ENCODE measurements around the gene ANGPTL8. TPM values are rescaled to one million over a fixed set of nuclear protein-coding genes. Genes with fewer than 3 reads are reported as not detected.

The ANGPTL8 gene
- total RNA-seq, 1 donor from 2014 or later: not detected

DNA sequence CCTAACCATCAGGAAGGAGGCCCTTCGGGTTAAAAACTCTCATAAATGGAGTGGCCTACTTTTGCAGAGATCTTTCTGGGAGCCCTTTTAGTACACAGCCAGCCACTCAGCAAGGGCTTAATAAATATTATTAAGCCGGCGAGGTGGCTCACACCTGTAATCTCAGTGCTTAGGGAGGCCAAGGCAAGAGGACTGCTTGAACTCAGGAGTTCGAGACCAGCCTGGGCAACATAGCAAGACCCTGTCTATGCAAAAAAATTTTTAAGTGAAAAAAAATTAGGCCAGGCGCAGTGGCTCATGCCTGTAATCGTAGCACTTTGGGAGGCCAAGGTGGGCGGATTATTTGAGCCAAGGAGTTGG lies 41.3 kb upstream of the ANGPTL8 start:
- Mint-ChIP-seq H3K9me3 (no peaks in the 10 kb centered on the region), H3K27ac (ENCODE audit: unreplicated experiment) (no peak overlapping the region), H3K4me3 (peak overlapping the region; percentile 88), H3K36me3 (ENCODE audit: low read depth) (peaks cover 2% of the 10 kb centered on the region), H3K27me3 (ENCODE audit: low read depth) (no peaks in the 10 kb centered on the region), H3K4me1 (peaks cover 9% of the 10 kb centered on the region)
- TF ChIP-seq, protein P1, sequence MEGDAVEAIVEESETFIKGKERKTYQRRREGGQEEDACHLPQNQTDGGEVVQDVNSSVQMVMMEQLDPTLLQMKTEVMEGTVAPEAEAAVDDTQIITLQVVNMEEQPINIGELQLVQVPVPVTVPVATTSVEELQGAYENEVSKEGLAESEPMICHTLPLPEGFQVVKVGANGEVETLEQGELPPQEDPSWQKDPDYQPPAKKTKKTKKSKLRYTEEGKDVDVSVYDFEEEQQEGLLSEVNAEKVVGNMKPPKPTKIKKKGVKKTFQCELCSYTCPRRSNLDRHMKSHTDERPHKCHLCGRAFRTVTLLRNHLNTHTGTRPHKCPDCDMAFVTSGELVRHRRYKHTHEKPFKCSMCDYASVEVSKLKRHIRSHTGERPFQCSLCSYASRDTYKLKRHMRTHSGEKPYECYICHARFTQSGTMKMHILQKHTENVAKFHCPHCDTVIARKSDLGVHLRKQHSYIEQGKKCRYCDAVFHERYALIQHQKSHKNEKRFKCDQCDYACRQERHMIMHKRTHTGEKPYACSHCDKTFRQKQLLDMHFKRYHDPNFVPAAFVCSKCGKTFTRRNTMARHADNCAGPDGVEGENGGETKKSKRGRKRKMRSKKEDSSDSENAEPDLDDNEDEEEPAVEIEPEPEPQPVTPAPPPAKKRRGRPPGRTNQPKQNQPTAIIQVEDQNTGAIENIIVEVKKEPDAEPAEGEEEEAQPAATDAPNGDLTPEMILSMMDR (conservative IDR thresholded peaks at IDR 0.05): no peak
- no peak for DNase-seq (ENCODE audit: low read depth, low spot score)

DNA sequence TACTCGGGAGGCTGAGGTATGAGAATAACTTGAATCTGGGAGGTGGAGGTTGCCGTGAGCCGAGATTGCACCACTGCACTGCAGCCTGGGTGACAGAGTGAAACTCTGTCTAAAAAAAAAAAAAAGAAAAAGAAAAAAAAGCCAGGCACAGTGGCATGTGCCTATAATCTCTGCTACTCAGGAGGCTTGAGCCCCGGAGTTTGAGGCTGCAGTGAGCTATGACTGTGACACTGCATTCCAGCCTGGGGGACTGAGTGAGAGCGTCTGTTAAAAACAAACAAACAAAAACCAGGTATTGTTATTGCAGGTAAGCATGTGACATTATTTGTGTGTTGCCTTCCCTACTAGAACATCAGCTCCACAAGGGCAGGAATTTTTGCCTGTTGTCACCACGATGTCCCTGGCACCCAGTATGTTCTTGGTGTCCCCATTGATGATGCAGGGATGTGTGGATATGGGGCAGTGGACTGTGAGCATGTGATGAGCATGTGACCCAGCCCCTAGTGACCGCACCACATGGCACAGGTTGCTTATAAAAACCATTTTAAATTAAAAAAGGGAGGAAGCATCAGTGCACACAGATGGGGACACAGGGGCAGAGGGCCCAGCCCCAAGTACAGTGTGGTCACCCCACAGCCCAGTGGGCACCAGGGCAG lies 40.5 kb upstream of the ANGPTL8 start:
- no peaks in the 10 kb centered on the region for H3K9me3 Mint-ChIP-seq
- peaks cover 9% of the 10 kb centered on the region for H3K4me1 Mint-ChIP-seq
- H3K27ac Mint-ChIP-seq (ENCODE audit: unreplicated experiment): no peak overlapping the region
- peaks cover 2% of the 10 kb centered on the region for H3K36me3 Mint-ChIP-seq (ENCODE audit: low read depth)
- peak overlapping the region; percentile 69 for H3K4me3 Mint-ChIP-seq
- TF ChIP-seq, protein P1 (conservative IDR thresholded peaks at IDR 0.05): no peak
- no peaks in the 10 kb centered on the region for H3K27me3 Mint-ChIP-seq (ENCODE audit: low read depth)
- no peak for DNase-seq (ENCODE audit: low read depth, low spot score)

DNA sequence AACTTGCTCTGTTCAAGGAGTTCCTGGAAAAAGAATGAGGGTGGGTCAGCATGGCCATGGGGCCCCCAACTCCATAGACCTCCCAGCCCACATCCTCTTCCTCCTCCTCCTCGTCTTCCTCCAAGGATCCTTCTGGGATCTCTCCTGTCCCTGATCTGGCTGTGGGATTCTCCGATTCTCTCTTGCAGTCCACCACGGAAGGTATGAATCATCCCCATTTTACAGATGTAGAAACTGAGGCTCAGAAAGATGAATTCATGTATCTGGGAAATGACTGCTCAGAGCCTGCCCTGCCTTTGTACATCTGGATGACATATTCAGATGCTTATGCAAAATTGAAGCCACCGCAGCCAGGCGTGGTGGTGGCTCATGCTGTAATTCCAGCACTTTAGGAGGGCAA lies 39.9 kb upstream of the ANGPTL8 start:
- no peak overlapping the region for H3K27ac Mint-ChIP-seq (ENCODE audit: unreplicated experiment)
- H3K27me3 Mint-ChIP-seq (ENCODE audit: low read depth): no peaks in the 10 kb centered on the region
- peaks cover 9% of the 10 kb centered on the region for H3K4me1 Mint-ChIP-seq
- H3K4me3 Mint-ChIP-seq: peak overlapping the region; percentile 67
- H3K36me3 Mint-ChIP-seq (ENCODE audit: low read depth): peaks cover 2% of the 10 kb centered on the region
- TF ChIP-seq, protein P1 (conservative IDR thresholded peaks at IDR 0.05): no peak
- H3K9me3 Mint-ChIP-seq: no peaks in the 10 kb centered on the region
- DNase-seq (ENCODE audit: low read depth, low spot score): no peak

DNA sequence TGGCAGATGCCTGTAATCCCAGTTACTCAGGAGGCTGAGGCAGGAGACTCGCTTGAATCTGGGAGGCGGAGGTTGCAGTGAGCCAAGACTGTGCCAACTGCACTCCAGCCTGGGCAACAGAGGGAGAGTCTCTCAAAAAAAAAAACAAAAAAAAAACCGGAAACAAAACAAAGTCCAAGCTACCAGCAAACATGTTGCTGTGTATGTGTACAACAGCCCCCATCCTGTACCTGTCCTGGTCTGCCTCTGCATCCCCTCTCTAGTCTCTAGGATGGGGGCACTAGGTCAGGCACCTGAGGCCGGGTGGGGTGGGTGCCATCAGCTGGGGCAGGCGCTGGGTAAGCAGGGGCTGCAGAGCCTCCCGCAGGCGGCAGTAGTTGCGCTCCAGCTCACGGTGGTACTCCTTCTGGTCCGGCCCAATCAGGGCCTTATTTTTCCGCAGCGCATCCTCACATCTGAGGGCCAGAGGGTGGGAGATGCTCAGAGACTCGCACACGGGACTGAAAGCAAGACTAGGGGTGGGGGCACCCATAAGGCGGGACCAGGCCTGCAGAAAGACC lies 39.3 kb upstream of the ANGPTL8 start:
- H3K27me3 Mint-ChIP-seq (ENCODE audit: low read depth): no peaks in the 10 kb centered on the region
- no peaks in the 10 kb centered on the region for H3K9me3 Mint-ChIP-seq
- no peak for DNase-seq (ENCODE audit: low read depth, low spot score)

DNA sequence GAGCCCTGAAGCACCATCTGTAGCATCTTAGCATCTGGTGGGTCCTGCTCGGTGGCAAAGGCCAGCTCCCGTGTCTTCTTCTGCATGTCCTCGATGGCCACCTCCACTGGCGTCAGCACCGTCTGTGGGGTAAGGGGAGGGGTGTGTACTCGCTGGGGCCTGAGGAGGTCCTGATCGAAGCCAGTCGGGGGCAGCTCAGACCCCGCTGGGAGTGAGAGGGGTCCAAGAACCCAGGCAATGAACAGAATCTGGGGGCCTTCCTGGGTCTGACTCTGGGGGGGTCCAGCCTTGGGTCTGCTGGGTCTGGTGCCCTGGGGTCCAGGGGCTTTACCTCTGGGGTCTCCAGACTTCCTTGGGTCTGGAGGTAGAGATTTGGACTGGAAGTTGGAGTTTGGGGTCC lies 38.5 kb upstream of the ANGPTL8 start:
- Mint-ChIP-seq H3K4me3 (no peak overlapping the region), H3K27me3 (ENCODE audit: low read depth) (no peaks in the 10 kb centered on the region), H3K27ac (ENCODE audit: unreplicated experiment) (peak overlapping the region; percentile 43), H3K36me3 (ENCODE audit: low read depth) (no peaks in the 10 kb centered on the region), H3K9me3 (no peaks in the 10 kb centered on the region), H3K4me1 (peaks cover 4% of the 10 kb centered on the region)
- DNase-seq (ENCODE audit: low read depth, low spot score): no peak
- TF ChIP-seq, protein P1 (conservative IDR thresholded peaks at IDR 0.05): no peak

More for the DNA sequence above, 39.3 kb upstream of the ANGPTL8 start:
- Mint-ChIP-seq H3K4me1 (peaks cover 9% of the 10 kb centered on the region), H3K36me3 (ENCODE audit: low read depth) (peaks cover 2% of the 10 kb centered on the region), H3K4me3 (no peak overlapping the region), H3K27ac (ENCODE audit: unreplicated experiment) (no peak overlapping the region)
- TF ChIP-seq, protein P1 (conservative IDR thresholded peaks at IDR 0.05): no peak
